ENCODE data around the gene C1orf52.

Gene C1orf52

DNA sequence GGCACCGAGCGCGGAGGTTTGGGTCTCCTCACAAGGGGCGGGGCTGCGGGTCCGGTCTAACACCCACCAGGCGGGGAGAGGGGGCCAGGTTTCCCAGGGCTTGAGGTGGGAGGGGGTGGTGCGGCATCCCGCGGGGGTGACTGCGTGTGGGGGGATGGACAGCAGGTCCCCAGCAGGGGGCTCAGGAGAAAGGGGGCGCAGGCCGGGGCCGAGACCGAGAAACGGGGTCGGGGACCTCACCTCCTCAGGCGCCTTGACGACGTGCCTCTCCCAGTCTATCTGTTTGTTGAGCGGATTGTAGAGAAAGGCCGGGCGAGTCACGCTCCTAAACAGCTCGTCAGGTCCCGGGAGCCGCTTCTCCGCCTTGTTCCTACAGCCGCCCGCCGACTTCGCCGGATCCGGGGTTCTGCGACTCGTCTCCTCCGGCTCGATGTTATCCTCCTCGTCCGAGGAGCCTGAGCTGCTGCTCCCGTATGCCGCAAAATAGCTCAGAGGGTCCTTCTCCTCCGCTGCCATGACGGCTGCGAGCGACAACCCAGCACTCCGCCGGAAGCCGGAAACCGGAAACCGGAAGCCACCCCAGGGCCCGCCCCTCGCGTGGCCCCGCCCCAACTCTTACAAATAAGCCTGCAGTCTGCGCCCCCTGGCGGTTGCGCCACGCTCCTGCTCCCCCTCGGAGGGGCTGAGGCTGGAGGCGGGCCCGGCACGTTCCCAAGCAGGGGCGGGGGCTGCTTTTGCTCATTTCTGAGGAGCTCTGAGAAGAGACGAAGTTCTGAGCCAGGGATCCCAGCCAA lies at the start of gene C1orf52:
Gene C1orf52, minus strand, starts transcription at position 545 of the 794 bp plus-strand sequence. Its CDS starts 29 bp downstream, at position 516.
- Histone ChIP-seq H3K4me1 (ENCODE audit: control insufficient read depth, insufficient read depth, low read length) (peaks cover 20% of the 10 kb centered on the region), H3K27me3 (ENCODE audit: control insufficient read depth, insufficient read depth, low read length) (no peaks in the 10 kb centered on the region), H3K36me3 (ENCODE audit: control insufficient read depth, insufficient read depth, low read length) (no peaks in the 10 kb centered on the region), H3K9ac (ENCODE audit: low read length) (peak within 1 kb of the TSS; percentile 92), H3K4me3 (ENCODE audit: low read length) (peak within 1 kb of the TSS; percentile 61), H3K9me3 (ENCODE audit: control insufficient read depth, low read length) (no peaks in the 10 kb centered on the region)

DNA sequence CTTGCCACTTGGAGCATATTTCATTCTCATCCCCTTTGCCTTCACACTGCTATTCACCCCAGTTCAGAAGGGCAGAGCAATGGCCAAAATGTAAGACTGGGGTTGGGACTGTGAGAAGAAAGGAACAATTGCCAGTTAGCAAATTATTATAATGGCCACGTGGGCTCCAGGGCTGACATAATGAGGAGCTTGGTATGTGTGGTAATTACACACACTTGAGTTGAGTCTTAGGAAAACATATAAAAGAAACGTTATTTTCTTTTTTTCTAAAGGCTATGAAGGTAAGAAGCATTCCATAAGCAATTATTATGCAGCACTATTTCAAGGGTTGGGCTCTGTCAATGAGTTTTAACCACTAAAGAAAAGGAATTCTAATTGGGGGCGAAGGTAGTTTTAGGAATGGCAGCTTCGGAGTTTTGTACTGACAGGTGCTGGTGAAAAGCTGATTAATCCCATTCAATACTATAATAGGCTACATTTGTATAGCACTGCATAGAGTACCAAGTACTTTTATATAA lies 49.4 kb upstream of the C1orf52 start:
- Histone ChIP-seq H3K4me3 (ENCODE audit: low read length) (no peak overlapping the region), H3K4me1 (ENCODE audit: control insufficient read depth, insufficient read depth, low read length) (peaks cover 6% of the 10 kb centered on the region), H3K9me3 (ENCODE audit: control insufficient read depth, low read length) (no peaks in the 10 kb centered on the region), H3K9ac (ENCODE audit: low read length) (no peak overlapping the region), H3K27me3 (ENCODE audit: control insufficient read depth, insufficient read depth, low read length) (no peaks in the 10 kb centered on the region), H3K36me3 (ENCODE audit: control insufficient read depth, insufficient read depth, low read length) (no peaks in the 10 kb centered on the region)

DNA sequence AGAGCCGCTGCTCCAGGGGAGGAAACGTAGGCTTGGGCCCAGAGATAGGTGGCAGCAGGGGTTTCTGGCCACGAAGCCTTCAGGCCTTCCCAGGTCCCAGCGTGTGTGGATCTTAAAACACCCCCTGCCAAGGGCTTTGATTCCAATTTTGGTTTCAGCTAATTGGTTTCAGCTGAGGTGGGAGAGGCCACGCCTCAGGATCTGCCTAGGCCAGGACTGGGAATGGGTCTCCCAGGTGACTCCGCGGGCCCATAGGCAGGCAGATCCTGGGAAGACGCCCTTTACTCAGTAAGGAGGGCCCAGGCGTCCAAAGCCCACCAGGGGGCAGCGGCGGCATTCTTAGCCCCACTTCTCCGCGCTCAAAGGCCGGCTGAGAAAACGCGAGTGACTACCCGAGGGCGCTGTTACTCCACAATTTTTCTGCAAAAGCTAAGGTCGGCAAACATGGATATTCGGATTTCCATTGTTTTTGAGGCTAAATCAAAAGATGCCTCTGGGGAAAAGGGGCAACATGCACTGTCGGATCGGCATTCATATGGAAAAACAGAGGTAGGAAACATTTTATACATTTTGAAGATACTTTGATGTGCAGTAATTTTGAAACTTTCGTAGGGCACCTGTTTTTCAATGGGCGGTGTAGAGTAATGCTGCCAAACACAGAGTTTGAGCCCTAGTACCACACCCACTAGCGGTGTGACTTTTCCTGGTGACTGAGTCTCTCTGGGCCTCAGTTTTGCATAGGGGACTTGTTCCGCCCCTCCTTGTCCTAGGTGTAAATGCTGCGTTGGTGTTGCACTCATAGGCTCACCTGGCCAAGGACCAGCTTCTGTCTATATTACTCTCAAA lies 48.7 kb upstream of the C1orf52 start:
- no peaks in the 10 kb centered on the region for H3K36me3 ChIP-seq (ENCODE audit: control insufficient read depth, insufficient read depth, low read length)
- peak overlapping the region; percentile 38 for H3K4me3 ChIP-seq (ENCODE audit: low read length)
- H3K27me3 ChIP-seq (ENCODE audit: control insufficient read depth, insufficient read depth, low read length), result no peaks in the 10 kb centered on the region
- peaks cover 6% of the 10 kb centered on the region for H3K4me1 ChIP-seq (ENCODE audit: control insufficient read depth, insufficient read depth, low read length)
- H3K9me3 ChIP-seq (ENCODE audit: control insufficient read depth, low read length), result no peaks in the 10 kb centered on the region
- H3K9ac ChIP-seq (ENCODE audit: low read length), result peak overlapping the region; percentile 56

DNA sequence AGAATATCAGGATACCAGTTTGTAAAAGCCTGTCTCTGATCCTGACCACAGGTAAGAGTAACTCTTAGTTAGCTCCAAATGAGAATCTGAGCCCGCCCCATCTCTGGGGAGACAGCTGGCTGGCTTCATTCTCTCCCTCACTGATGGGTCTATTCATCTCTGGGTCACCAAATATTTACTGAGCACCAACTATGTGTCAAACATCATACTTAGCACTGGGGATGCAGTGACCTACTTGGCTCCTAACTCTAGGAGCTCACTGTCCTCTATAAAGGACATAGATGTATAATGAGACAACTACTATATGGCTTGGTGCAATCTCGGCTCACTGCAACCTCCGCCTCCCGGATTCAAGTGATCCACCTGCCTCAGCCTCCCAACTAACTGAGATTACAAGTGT lies 46.8 kb upstream of the C1orf52 start:
- H3K9me3 ChIP-seq (ENCODE audit: control insufficient read depth, low read length), result no peaks in the 10 kb centered on the region
- H3K4me1 ChIP-seq (ENCODE audit: control insufficient read depth, insufficient read depth, low read length), result peaks cover 6% of the 10 kb centered on the region
- H3K9ac ChIP-seq (ENCODE audit: low read length), result no peak overlapping the region
- H3K36me3 ChIP-seq (ENCODE audit: control insufficient read depth, insufficient read depth, low read length), result no peaks in the 10 kb centered on the region
- H3K27me3 ChIP-seq (ENCODE audit: control insufficient read depth, insufficient read depth, low read length), result no peaks in the 10 kb centered on the region
- H3K4me3 ChIP-seq (ENCODE audit: low read length), result no peak overlapping the region

DNA sequence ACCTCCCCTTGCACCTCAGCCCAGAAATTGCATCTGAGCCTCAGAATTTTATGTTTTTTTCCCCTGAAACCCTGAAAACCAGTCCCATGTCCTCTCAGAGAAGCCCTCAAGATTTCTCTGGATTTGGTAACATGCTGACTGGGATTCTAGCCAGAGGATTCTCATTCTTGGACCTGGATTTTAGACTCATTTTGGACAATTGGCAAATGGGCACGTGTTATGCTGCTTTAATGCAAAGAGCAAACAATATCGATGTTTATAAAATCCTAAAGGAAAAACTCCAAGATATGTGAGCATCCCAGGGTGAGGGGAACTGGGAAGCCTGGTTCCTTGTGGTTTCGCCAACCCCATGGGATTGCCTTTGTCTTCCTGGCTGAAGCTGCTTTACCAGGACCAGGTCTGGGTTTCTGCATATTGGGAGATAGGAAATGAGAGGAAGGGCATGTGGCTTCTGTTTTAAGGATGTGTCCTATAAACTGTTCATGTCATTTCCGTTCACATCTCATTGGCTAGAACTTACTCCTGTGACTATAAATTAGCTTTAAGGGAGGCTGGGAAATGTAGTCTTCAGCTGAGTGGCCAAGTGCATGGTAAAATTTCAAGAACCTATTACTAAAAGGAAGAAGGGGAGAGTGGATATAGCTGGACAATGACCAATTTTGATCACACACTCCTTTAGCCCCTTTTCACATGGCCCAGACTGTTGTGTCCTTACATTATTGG lies 44.1 kb upstream of the C1orf52 start:
- Histone ChIP-seq H3K27me3 (ENCODE audit: control insufficient read depth, insufficient read depth, low read length) (no peaks in the 10 kb centered on the region), H3K4me3 (ENCODE audit: low read length) (no peak overlapping the region), H3K9ac (ENCODE audit: low read length) (no peak overlapping the region), H3K4me1 (ENCODE audit: control insufficient read depth, insufficient read depth, low read length) (peaks cover 6% of the 10 kb centered on the region), H3K9me3 (ENCODE audit: control insufficient read depth, low read length) (no peaks in the 10 kb centered on the region), H3K36me3 (ENCODE audit: control insufficient read depth, insufficient read depth, low read length) (no peaks in the 10 kb centered on the region)

DNA sequence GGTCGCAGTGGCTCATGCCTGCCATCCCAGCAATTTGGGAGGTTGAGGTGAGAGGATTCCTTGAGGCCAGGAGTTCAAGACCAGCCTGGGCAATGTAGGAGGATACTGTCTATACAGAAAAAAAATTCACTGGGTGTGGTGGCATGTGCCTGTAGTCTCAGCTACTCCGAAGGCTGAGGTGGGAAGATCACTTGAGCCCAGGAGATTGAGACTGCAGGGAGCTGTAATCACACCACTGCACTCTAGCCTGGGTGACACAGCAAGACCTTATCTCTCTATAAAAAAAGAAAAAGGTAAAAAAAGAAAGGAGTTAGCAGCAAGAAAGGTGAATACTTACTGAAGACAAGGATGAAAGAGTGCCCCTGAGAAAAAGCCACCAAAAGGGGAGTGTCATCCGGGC lies 40.7 kb upstream of the C1orf52 start:
- H3K4me1 ChIP-seq (ENCODE audit: control insufficient read depth, insufficient read depth, low read length), result peaks cover 18% of the 10 kb centered on the region
- no peak overlapping the region for H3K4me3 ChIP-seq (ENCODE audit: low read length)
- no peak overlapping the region for H3K9ac ChIP-seq (ENCODE audit: low read length)
- H3K9me3 ChIP-seq (ENCODE audit: control insufficient read depth, low read length), result no peaks in the 10 kb centered on the region
- H3K27me3 ChIP-seq (ENCODE audit: control insufficient read depth, insufficient read depth, low read length), result no peaks in the 10 kb centered on the region
- H3K36me3 ChIP-seq (ENCODE audit: control insufficient read depth, insufficient read depth, low read length), result no peaks in the 10 kb centered on the region

DNA sequence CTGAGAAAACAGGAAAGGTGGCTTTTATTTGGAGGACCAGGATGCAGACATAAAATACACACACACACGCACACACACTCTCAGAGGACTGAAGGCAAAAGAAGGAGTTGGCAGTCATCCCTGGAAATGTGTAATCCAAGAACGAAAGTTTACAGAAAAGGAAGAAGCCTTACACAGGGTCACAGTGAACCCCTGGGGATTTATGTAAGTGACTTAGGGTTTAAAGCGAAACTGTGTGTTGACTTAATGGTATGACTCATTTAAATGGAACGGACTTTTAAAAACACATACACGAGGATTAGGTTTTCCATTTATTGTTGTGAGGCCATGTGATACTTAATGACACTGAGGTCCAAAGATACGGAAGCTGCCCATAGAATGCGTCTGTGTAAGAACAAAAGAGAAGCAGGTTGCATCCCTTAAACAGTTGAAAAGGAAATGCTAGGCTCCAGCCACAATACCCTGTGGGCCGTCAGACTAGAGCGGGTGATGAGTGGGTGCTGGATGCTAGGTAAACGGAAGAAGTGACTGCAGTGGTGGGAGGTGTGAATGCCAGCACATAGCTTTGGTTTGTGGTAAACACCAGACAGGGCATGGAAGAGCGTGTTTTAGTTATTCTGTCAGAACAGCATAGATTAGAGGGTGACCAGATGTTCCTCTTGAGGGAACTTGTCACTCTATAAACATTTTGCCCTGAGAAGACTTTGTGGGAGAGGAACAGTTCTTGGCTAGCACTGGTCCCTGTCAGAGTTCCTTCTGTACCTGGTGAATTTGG lies 38.6 kb upstream of the C1orf52 start:
- H3K9ac ChIP-seq (ENCODE audit: low read length), result no peak overlapping the region
- no peaks in the 10 kb centered on the region for H3K36me3 ChIP-seq (ENCODE audit: control insufficient read depth, insufficient read depth, low read length)
- H3K4me1 ChIP-seq (ENCODE audit: control insufficient read depth, insufficient read depth, low read length), result peaks cover 18% of the 10 kb centered on the region
- no peak overlapping the region for H3K4me3 ChIP-seq (ENCODE audit: low read length)
- H3K9me3 ChIP-seq (ENCODE audit: control insufficient read depth, low read length), result no peaks in the 10 kb centered on the region
- no peaks in the 10 kb centered on the region for H3K27me3 ChIP-seq (ENCODE audit: control insufficient read depth, insufficient read depth, low read length)

DNA sequence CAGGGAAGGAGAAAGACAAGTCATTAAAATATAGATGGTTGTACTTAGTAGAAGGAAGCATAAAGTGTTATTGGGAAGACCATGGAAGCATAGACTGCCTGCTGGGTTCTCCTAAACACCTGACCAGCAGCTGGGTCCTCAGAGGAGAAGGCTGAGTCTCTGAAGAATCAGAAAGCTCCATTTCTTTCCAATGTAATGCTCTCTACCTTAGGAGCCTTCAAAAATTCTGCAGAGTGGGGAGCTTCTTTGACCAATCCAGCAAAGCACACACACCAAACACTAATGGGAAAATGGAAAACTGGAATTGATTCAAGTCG lies 38.0 kb upstream of the C1orf52 start:
- no peak overlapping the region for H3K9ac ChIP-seq (ENCODE audit: low read length)
- H3K4me1 ChIP-seq (ENCODE audit: control insufficient read depth, insufficient read depth, low read length), result peaks cover 18% of the 10 kb centered on the region
- H3K9me3 ChIP-seq (ENCODE audit: control insufficient read depth, low read length), result no peaks in the 10 kb centered on the region
- no peaks in the 10 kb centered on the region for H3K27me3 ChIP-seq (ENCODE audit: control insufficient read depth, insufficient read depth, low read length)
- no peak overlapping the region for H3K4me3 ChIP-seq (ENCODE audit: low read length)
- H3K36me3 ChIP-seq (ENCODE audit: control insufficient read depth, insufficient read depth, low read length), result no peaks in the 10 kb centered on the region

DNA sequence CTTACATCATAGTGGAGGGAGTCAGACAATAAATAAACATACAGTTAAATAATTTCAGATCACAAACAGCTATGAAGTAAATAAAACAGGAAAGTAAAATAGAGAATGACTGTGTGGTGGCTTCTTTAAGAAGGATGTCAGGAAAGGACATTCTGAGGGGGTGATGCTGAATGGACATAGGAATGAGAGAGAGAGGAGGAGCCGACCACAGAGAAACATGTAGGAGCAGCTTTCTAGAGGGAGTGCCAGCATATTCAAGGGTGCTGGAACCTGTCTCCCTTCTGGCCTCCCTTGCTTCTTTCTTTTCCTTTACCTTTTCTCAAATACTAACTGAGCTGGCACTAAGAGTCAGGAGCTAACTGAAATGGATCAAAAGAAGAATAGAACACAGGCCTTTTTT lies 37.5 kb upstream of the C1orf52 start:
- Histone ChIP-seq H3K36me3 (ENCODE audit: control insufficient read depth, insufficient read depth, low read length) (no peaks in the 10 kb centered on the region), H3K9ac (ENCODE audit: low read length) (no peak overlapping the region), H3K4me1 (ENCODE audit: control insufficient read depth, insufficient read depth, low read length) (peaks cover 18% of the 10 kb centered on the region), H3K9me3 (ENCODE audit: control insufficient read depth, low read length) (no peaks in the 10 kb centered on the region), H3K4me3 (ENCODE audit: low read length) (no peak overlapping the region), H3K27me3 (ENCODE audit: control insufficient read depth, insufficient read depth, low read length) (no peaks in the 10 kb centered on the region)

DNA sequence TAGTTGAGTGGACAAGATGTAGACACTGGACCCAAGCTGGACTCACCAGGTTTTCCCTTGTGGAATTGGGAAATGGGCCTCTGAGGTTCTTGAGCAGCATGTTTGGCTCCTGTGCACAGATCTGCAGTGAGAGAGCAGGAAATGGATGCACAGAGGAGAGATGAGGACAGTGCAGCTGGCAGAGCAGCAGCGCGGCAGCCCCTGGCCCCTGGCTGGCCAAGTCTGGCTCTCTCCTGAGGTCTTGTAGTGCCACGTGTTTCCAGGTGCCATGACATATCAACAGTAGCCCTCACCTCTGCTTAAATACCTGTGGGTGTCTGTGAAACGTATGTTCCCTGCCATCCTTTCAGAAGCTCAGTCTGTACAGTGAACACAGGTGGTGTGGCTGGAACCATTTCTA lies 36.2 kb upstream of the C1orf52 start:
- no peaks in the 10 kb centered on the region for H3K9me3 ChIP-seq (ENCODE audit: control insufficient read depth, low read length)
- H3K9ac ChIP-seq (ENCODE audit: low read length), result no peak overlapping the region
- peaks cover 18% of the 10 kb centered on the region for H3K4me1 ChIP-seq (ENCODE audit: control insufficient read depth, insufficient read depth, low read length)
- no peak overlapping the region for H3K4me3 ChIP-seq (ENCODE audit: low read length)
- H3K36me3 ChIP-seq (ENCODE audit: control insufficient read depth, insufficient read depth, low read length), result no peaks in the 10 kb centered on the region
- H3K27me3 ChIP-seq (ENCODE audit: control insufficient read depth, insufficient read depth, low read length), result no peaks in the 10 kb centered on the region

DNA sequence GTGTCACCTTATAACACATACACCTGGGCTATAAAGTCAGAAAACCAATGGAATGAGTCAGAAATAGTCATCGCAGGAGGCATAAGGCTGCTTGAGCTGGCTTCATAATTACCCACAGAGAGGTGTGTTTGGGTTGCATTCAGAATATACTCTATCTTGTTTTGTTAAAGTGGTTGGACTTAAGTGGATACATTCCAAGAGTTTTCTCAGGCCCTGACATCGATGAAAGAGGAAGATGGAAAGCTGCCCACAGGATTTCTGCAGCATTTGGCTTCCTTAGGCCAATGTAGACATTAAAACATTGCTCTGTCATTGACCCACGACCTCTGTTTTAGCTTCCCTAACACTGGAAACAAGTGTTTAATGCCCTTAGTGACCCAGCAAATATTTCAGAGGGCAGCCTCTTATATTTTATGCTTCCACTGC lies 35.6 kb upstream of the C1orf52 start:
- H3K4me3 ChIP-seq (ENCODE audit: low read length), result no peak overlapping the region
- peaks cover 18% of the 10 kb centered on the region for H3K4me1 ChIP-seq (ENCODE audit: control insufficient read depth, insufficient read depth, low read length)
- no peaks in the 10 kb centered on the region for H3K36me3 ChIP-seq (ENCODE audit: control insufficient read depth, insufficient read depth, low read length)
- no peak overlapping the region for H3K9ac ChIP-seq (ENCODE audit: low read length)
- no peaks in the 10 kb centered on the region for H3K9me3 ChIP-seq (ENCODE audit: control insufficient read depth, low read length)
- H3K27me3 ChIP-seq (ENCODE audit: control insufficient read depth, insufficient read depth, low read length), result no peaks in the 10 kb centered on the region
